ENCODE data around the gene ADCYAP1. TPM values are rescaled to one million over a fixed set of nuclear protein-coding genes. Genes with fewer than 3 reads are reported as not detected.

ADCYAP1 gene
- total RNA-seq, 2 experiments from 2014 or later = not detected

GRCh38 chr18:923144-923866, 18.6 kb downstream of the ADCYAP1 start:
- no peak for ATAC-seq (ENCODE audit: poor library complexity)
- no peaks in the 10 kb centered on the region for H3K9me3 ChIP-seq (ENCODE audit: control insufficient read depth in 1 of 2, insufficient read depth in 1 of 2, low read length in 2 of 2)
- Mint-ChIP-seq H3K9me3 (no peaks in the 10 kb centered on the region), H3K27ac (no peak overlapping the region), H3K27me3 (peaks cover 59% of the 10 kb centered on the region), H3K36me3 (ENCODE audit: low read depth) (no peaks in the 10 kb centered on the region), H3K4me3 (no peak overlapping the region), H3K4me1 (ENCODE audit: low read depth) (no peaks in the 10 kb centered on the region)
- ChIA-PET CTCF (no interaction called here), POLR2A (no interaction called here)
- no peak for TF ChIP-seq CTCF (IDR thresholded peaks at IDR 0.05)
- DNase-seq = no peak
- H3K27me3 ChIP-seq (ENCODE audit: control insufficient read depth in 1 of 2, insufficient read depth in 2 of 2, low read length in 2 of 2) = peaks cover 6 to 23% of the 10 kb centered on the region in 2 experiments
- H3K27ac ChIP-seq (ENCODE audit: low read depth in 1 of 2, low read length in 2 of 2) = no peak overlapping the region
- H3K4me1 ChIP-seq (ENCODE audit: insufficient read depth, low read length) = no peaks in the 10 kb centered on the region
- intact Hi-C loops (cut with DNase I, micrococcal nuclease) = no loop called here
- H3K36me3 ChIP-seq (ENCODE audit: insufficient read depth, low read length) = no peaks in the 10 kb centered on the region
- H3K4me3 ChIP-seq (ENCODE audit: low read length) = no peak overlapping the region

- Mint-ChIP-seq H3K9me3 (no peaks in the 10 kb centered on the region), H3K36me3 (ENCODE audit: low read depth) (no peaks in the 10 kb centered on the region), H3K27me3 (peaks cover 49% of the 10 kb centered on the region), H3K4me1 (ENCODE audit: low read depth) (no peaks in the 10 kb centered on the region), H3K4me3 (no peak overlapping the region), H3K27ac (no peak overlapping the region)
- Histone ChIP-seq H3K27ac (ENCODE audit: low read depth in 1 of 2, low read length in 2 of 2) (no peak overlapping the region), H3K4me3 (ENCODE audit: low read length) (no peak overlapping the region), H3K4me1 (ENCODE audit: insufficient read depth, low read length) (no peaks in the 10 kb centered on the region), H3K27me3 (ENCODE audit: control insufficient read depth in 1 of 2, insufficient read depth in 2 of 2, low read length in 2 of 2) (peaks cover 6 to 13% of the 10 kb centered on the region in 2 experiments), H3K36me3 (ENCODE audit: insufficient read depth, low read length) (no peaks in the 10 kb centered on the region), H3K9me3 (ENCODE audit: control insufficient read depth in 1 of 2, insufficient read depth in 1 of 2, low read length in 2 of 2) (no peaks in the 10 kb centered on the region)
- ChIA-PET CTCF (no interaction called here), POLR2A (no interaction called here)
- ATAC-seq (ENCODE audit: poor library complexity) = no peak
- no peak for DNase-seq
- intact Hi-C loops (cut with DNase I, micrococcal nuclease) = no loop called here
- TF ChIP-seq CTCF (IDR thresholded peaks at IDR 0.05) = no peak
These were observed 20.3 kb downstream of the ADCYAP1 start for GRCh38 chr18:924987-925386.

- DNase-seq = no peak
- Mint-ChIP-seq H3K36me3 (ENCODE audit: low read depth) (no peaks in the 10 kb centered on the region), H3K9me3 (no peaks in the 10 kb centered on the region), H3K27me3 (peaks cover 38% of the 10 kb centered on the region), H3K4me3 (no peak overlapping the region), H3K27ac (no peak overlapping the region), H3K4me1 (ENCODE audit: low read depth) (no peaks in the 10 kb centered on the region)
- Histone ChIP-seq H3K4me3 (ENCODE audit: low read length) (no peak overlapping the region), H3K27ac (ENCODE audit: low read depth in 1 of 2, low read length in 2 of 2) (no peak overlapping the region), H3K36me3 (ENCODE audit: insufficient read depth, low read length) (no peaks in the 10 kb centered on the region), H3K27me3 (ENCODE audit: control insufficient read depth in 1 of 2, insufficient read depth in 2 of 2, low read length in 2 of 2) (peaks cover 4 to 9% of the 10 kb centered on the region in 2 experiments), H3K4me1 (ENCODE audit: insufficient read depth, low read length) (no peaks in the 10 kb centered on the region), H3K9me3 (ENCODE audit: control insufficient read depth in 1 of 2, insufficient read depth in 1 of 2, low read length in 2 of 2) (no peaks in the 10 kb centered on the region)
- POLR2A ChIA-PET = no interaction called here
- no peak for TF ChIP-seq CTCF (IDR thresholded peaks at IDR 0.05)
- CTCF ChIA-PET = no interaction called here
- intact Hi-C loops (cut with DNase I, micrococcal nuclease) = no loop called here
- no peak for ATAC-seq (ENCODE audit: poor library complexity)
These were observed 22.3 kb downstream of the ADCYAP1 start for GRCh38 chr18:926946-927345.

Measured in CD4-positive, alpha-beta T cell (primary cell).